ENCODE results near the gene VWA5B2.

VWA5B2 gene

GRCh38 chr3:184291044-184291737 is 61.8 kb downstream of the VWA5B2 start:
- H3K9me3 Mint-ChIP-seq: no peaks in the 10 kb centered on the region

More at GRCh38 chr3:184291044-184291737, 61.8 kb downstream of the VWA5B2 start:
- H3K4me3 Mint-ChIP-seq: no peak overlapping the region
- no peaks in the 10 kb centered on the region for H3K36me3 Mint-ChIP-seq (ENCODE audit: low read depth)
- peaks cover 26% of the 10 kb centered on the region for H3K27me3 Mint-ChIP-seq
- H3K27ac Mint-ChIP-seq: no peak overlapping the region
- H3K4me1 Mint-ChIP-seq (ENCODE audit: low read depth): peaks cover 6% of the 10 kb centered on the region
- intact Hi-C loops (cut with micrococcal nuclease): no loop called here

Data from dendritic cell treated with granulocyte-macrophage colony-stimulating factor and Interleukin-4, amounts not matched to agents 40 ng/mL and 50 ng/mL, for 4 days (primary cell).